Ammon's horn (tissue), 1 donor: ENCODE results near the gene MYOM3.

Experiments used
- DNase-seq: peaks from one replicate; pipeline ENCODE4 v3.0.0-alpha.2; 2016; ENCODE audit warnings: low spot score

Gene MYOM3

DNA sequence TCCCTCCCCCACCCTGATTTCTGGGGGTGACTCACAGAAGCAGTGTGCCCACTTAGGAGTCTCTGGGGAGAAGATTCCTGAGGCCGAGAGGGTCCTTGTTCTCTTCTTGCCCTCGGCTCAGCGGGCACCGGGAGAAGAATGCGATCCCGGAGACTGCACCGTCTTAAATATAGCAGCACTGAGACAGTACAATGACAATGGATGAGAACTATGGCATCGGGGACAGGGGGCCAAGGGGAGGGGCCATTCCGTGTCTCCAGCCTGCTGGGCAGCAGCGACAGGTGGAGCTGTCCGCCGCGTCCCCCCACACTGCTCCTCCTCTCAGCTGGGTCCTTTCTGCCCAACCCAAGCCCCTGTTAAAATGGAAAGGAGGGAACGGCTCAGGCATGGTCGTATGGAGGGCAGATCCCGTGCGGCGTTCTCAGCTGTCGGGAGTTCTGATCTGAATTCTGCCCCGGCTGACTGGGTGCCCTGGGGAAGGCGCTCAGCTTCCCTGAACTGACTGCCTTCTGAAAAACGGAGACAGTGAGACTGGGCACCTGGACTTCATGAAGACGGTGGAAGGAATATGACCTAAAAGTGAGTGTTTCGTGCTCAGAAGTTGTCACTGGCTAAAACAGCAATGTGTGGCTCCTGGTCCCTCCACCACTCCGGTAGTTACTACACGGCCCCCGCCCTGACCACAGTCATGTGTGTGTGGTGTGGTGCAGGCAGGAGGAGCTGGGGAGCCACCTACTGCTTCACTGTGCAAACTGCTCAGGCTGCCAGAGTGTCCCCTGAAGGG lies at the start of gene MYOM3:
Gene MYOM3 (minus strand): TSS at position 140 of the 784 bp plus-strand sequence. CDS start 3,499 bp downstream, outside the sequence.
- DNase-seq = peak; percentile 63

DNA sequence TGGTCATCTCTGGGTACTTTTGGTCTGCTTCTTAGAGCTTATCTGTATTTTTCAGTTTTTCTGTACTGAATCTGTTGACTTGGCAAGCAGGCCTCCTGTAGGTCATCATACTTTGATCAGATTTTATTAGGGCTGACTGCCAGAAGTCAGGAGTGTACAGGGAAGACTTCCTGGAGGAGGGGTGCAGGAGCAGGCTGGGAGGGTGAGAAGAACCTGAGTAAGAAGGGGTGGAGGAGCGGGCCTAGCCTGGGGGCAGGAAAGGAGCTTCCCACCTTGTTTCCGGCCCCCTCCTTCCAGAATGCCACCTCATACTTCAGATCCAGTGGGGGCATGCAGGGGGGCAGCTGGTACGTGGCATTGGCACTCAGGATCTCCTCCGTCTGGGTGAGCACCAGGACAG lies 49.3 kb upstream of the MYOM3 start:
- no peak for DNase-seq

DNA sequence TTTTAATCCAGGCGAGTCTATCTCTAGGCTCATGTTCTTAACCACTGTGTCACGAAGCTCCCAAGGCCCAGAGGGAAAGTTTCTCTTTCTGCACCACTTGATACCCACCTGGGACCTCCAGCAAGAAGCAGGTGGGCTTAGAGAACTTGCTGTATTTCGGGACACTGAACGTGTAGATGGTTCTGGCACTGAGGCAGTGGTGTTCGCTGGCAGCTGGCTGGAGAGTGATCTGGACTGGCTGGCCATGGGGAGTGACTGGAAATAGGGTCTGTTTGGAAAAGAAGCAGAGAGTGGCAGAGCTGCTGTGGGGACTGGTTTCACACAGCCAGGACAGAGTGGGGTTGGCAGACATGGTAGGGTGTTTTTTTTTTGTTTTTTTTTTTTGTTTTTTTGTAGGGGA lies 47.4 kb upstream of the MYOM3 start:
- no peak for DNase-seq

DNA sequence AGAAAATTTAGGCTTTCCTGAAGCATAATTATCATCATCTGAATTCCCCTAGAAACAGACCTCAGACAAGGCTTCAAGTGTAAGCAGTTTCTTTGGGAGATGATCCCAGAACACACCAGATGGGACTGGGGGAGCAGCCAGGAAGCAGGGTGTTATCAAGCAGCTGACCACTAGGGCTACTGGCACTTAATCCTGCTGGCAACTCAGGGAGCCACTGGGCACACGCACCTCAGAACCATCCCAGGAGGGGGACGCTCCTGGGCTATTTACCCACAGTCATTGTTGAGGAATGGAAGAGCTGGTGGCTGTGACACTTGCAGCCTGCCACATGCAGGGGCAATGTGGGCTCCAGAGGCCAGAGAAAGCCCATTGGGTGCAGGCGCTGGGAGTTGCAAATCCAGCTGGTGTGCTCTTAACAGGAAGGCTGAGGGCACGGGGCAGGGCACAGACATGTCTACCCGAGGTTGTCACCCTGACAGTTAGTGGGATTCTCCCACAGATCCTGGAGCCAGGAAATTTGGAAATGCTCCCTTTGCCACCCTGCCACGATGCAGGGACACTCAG lies 46.1 kb upstream of the MYOM3 start:
- no peak for DNase-seq

DNA sequence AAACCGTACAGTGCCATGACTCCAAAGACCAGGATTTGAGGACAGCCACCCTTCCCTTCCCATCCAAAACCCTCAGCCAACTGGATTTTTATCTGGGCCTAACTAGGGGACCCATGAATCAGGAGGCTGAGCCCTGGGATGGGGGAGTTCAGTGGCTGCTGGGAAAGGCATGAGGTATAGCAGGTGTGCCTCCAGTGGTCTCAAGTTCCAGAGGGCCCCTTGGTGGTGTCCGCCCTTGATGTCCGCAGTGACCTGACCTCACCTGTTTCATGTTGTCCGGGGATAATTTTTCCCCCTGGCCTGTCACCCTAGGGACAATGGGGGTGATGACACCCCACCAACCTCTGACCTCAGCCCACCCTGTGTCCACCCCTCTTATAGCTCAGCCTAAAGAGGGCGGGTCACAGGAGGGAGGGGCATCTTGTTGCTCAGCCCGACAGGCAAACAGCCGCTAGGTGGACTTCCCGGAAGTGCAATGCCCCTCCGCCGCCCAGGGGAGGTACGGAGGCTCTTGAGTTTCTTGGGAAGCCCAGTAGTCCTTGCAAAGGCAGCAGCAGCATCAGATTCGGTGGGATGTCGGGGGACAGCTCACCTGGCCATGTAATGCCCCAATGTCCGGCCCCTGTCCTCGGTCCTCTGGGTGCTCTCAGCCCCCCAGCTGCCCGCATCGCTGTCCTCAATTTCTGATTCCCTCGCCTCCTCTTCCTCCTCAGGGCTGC lies 44.8 kb upstream of the MYOM3 start:
- no peak for DNase-seq

DNA sequence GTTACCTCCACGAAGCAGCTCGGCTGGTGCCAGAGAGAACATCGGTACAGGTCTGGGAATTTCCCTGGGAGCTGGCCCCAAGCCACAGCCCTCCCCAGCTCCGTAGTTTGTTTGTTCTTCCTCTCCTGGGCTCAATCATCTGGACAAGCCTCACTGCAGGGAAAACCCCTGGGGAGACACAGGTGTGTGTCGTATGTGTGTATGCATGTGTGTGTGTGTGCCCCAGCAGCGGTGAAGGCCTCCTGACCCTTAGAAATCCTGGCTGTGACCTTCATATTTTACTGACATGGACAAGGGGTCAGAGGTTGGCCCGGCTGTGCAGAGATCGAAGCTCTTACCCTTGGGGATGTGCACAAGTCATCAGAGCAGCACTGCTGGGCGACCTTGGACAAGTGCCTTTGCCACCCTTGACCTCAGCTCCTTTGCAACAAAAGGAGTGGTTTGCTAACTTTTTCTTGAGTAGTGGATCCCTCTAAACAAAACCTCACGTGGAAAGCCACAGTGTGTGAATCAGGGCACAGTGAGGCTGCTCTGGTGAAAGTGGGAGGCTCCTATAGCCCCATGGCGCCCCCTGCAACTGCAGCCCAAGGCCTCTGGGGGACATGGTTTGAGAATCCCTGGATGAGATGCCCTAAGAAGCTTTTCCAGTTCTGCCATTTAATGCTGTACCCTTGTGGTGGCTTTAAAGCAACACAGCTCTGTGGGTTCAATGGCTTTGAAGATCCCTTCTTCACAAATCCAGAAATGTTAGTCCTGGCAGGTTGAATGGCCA lies 43.3 kb upstream of the MYOM3 start:
- no peak for DNase-seq

DNA sequence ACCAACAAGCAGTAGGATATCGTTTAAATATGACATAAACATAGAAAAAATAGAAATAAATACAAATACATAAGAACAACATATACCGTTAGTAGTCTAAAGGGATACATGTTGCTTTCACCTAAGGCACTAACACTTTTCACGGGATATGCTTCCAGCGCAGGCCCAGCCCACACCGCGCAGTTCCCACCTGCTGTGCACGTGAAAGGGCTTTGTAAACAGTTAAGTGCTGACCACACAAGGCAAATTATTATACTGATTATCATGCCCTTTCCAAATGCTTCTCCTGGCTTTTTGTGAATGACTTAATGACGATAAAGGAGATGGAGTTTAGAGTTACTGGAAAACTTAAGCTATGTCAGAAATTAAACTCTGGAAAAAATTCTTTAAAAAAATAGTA lies 42.3 kb upstream of the MYOM3 start:
- DNase-seq = no peak

DNA sequence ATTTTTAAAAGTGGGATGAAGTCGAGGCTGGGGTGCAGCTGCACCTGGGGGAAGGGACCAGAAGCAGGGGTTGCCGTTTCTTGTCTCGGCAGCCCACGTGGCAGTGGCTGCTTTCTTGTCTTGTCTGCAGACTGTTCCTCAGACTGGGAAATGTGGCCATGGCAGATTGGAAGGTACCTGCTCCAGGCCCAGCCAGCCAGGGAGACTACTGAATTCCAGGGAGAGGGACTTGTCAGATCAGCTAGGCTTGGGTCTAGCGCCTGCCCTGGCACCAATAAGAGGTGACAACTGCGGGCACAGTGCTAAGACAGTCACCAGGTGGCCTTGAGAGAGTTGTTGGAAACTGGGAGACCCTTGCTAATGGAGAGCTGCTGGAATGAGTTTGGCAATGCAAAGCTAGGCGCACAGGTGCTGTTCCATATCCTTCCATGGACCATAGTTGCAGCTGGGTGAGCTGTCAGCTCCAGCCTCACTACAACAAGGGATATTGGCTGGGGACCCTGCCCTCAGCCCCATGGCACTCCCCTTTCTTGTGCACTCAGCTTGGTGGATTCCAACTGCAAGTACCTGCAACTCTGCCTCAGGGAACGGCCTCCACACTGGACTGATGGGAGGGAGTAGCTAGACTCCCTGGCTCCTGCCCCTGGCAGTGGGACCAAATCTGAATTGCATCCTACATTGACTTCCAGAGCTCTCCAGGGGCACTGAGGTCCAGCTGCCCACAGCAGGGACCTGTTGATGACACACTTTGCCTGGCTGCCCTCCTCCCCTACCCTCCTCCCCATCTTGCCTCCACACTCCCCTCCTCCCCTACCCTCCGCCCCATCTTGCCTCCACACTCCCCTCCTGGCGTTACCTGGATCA lies 40.9 kb upstream of the MYOM3 start:
- DNase-seq = no peak

DNA sequence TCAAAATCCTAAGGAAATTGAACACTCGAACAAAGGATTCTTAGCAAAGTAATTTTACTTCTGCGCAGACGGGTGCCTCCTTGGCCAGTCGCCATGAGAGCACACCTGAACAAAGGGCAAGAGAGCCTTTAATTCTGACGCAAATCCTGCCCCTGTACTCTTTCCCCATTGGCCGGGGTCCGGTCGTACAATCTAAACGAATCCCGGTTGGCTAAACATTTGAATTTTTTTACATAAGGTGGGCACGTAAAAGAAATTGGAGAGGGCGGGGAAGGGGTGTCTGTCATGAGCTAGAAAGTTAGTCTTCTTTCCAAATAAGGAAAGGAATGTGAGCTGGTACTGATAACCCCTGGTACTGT lies 39.2 kb upstream of the MYOM3 start:
- DNase-seq = no peak

DNA sequence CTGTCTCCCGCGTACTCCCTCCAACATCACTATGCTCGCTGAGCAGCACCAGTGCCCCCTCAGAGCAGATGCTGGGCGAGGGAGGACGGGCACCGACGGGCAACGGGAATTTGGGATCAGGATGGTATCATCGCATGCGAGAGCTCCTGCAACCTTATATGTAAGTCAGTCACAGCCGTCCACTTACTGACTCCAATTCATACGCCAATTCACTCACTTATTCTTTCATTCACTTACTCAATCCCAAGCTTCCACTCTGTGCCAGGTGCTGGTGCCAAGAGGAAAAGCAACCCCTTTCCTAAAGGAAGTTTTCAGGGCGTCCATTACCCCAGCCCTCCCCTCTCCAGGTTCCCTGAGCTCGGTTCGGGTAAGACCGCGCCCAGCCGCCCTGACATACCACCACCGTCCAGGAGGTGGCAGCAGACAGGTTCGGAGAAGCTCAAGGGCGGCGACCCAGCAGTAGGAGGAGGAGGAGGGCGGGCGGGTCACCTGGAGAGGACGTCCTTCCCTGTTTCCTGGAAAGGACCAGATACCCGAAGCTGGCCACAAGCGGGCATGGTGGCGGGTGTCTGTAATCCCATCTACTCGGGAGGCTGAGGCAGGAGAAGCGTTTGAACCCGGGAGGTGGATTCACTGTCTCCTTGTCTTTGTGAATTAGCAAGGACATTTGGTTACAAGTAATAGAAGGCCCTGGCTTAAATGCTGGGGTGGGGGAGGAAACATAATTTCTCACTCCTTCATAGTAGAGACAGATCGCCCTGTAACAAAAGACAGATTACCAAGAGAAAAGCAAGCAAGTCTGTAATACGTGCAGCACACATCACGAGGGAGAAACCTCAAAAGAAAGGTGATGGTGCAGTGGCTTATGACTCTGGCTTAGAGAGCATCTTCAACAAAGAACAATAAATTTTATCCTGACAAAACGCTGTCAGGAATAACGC lies 38.6 kb upstream of the MYOM3 start:
- DNase-seq = peak; percentile 88

DNA sequence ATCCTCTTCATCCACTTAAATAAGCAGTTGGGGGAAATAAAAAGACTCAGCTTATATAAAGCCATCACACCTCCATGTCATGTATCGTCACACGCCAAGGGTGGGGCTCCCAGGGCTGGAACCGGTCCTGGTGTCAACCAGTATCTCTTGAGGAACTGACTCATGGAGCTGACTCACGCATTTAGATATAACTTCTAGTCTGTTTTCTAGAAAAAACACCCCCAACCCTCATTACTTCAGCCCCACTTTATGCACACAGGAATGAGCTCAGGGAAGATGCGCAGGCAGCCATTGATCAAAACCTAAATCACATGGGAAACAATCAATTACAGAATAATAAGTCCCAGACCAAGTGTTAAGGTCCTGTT lies 37.9 kb upstream of the MYOM3 start:
- DNase-seq = no peak

DNA sequence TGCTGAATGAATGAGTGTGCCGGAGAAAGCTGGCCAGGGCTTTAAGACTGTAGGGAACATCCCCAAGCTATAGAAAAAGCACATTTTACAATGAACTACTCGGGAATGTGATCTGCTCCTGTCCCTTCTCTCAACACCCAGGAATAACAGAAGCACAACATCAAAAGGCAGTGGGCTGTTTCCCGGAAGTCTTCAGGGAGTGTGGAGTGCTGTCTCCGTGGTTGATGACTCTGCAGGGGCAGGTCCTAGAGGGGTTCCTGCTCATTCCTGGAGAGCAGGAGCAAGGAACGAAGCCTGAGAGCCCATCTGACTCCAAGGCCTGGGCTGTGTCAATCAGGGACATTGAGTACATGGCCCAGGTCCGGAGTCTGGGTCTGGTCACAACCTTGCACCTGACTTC lies 35.9 kb upstream of the MYOM3 start:
- no peak for DNase-seq

DNA sequence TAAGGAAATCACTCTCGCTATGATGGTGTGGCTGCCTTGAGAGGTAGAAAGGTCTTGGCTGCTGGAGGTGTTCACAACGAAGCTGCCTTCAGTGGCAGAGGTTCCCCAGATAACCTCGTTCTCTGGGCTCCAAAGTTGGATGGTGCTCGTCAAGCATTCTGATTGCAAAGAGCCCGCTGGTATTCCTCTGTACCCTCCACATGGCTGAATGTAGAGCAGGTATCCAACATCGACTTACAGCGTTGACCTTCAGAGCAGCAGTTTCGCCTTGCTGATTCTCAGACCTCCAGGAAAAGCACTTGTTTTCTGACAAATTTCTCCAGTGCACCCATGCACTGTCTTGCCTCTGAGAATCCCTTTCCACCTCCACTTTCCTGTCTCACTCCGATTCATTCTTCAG lies 35.3 kb upstream of the MYOM3 start:
- DNase-seq = no peak

DNA sequence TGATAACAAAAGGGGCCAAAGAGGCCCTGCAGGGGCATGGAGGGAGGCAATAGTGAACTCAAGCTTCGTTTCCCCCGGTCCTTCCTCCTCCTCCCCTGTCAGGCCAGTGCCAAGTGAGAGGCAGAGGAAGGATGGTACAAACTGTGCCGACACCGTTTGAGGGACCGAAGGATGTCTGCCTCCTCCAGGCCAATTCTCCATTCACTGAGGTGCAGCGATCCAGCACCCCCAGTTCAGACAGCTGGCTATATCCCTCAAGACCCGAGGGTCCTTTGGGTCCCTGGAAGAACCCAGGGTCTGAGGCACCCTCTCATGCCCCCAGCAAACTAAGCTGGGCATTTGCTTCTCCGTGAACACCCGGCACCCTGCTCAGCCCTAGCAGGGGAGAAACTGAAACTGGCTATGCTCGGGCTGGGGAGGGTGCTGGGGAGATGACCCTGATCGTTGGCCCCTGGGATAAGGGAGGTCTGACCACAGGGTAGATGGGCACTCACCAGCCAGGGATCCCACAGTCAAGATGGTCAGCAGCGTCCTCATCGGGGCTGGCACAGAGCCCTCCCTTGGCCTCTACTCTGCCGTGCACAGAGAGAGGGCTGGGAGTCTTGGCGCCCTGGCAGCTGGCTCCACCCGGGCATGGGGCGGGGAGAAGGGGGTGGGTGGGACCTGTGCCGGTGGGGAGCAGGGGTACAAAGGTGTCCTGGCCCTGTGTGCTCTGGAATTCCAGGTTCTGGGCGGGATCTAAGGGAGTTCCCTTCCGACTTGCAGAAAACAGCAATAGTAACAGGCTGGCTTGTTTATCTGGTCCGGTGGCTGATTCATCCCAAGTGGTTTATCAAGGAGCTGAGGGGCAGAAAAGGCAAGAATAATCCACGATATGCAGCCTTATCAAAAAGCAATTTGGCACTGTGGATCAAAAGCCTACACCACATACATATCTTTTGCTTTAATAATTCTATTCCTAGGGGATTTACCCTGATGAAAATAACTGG lies 30.9 kb upstream of the MYOM3 start, which contains the start of gene IL22RA1:
Gene IL22RA1 (minus strand): TSS at position 595 of the 989 bp plus-strand sequence. CDS start 58 bp downstream, at position 537.
- no peak for DNase-seq

DNA sequence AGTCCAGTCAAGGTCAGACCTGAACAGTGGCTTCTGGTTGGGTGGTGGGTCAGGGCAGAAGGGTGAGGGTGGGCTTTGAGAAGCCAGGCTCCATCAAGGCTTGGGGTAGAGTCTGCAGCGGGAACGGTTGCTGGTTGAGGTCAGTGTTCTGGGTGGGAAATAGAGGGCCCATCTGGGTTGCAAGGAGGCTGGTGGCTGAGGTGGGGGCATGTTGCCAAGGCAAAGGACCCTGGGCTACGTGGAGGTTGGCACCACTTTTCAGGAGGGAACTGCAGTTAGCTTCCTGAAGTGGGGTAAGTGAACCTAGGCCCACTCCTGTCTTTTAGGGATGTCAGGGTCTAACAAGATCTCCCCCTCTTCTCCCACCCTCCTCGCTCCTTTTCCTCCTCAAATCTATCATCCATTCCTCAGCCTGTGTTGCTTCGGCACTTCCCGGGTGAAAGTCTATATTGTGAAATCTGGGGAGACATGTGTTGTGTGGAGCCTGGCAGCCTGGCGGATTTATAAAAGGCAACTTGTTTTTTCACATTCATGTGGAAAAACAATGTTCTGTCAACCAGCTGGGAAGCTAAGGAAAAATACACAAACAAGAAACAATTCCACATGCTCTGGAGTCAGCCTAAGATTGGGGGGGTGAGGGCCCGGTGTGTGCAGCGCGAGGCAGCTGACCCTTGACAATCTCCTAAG lies 29.5 kb upstream of the MYOM3 start:
- DNase-seq = peak; percentile 58

DNA sequence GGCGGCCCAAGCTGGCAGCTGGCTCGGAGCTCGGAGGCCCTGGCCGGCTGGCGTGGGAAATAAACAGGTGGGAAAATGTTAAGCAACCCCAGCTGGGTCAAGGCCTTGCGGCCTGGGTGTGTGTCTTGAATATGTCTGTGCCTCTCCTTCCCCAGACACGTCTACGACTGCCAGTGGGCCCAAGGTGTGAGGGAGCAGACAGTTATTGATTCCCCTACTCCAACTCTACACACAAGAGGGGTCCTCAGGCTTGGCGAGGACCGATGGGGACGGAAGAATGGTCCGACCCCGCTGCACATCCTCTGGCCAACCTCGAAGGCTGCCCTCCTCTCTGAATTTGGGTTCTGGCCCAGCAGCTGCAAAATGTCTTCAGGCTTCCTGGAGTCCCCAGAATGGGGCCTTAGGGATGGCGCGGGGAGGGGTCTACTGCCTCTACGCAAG lies 28.8 kb upstream of the MYOM3 start:
- no peak for DNase-seq

DNA sequence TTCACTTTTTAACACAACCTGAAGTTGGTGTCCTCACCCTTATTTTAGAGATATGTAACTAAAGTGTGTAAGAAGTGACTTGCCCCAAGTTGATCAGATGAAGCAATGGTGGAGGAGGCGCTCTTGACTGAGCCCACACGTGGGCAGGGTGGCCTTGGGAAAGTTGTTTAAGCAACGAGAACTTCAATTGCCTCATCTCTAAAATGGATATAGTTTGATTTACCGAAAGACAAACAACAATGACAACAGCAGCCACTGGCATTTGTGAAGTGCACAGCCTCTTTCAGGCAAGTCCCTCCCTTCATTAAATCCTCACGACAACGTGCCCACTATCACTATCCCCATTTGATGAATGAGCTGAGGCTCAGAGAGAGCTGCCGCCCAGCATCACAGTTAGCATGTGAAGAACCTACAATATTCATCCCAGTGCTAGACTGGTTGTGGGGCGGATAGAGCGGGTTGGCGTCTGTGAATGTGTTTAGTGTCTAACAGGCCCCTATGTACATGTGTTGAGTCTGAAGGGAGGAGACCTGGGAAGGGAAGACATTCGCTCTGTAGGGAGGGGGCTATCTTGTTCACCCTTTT lies 28.0 kb upstream of the MYOM3 start:
- no peak for DNase-seq

DNA sequence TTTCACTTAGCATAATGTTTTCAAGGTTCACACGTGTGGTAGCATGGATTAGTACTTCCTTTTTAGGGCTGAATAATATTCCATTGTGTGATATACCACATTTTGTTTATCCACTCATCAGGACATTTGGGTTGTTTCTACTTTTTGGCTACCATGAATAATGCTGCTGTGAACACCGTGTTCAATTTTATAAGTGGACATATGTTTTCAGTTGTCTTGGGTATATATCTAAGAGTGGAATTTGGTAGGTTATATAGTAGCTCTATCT lies 27.2 kb upstream of the MYOM3 start:
- no peak for DNase-seq
